HL-60 (cell line): ENCODE data around the gene SHH.

ENCODE experiments used
- DNase-seq, 2 experiments: peaks; one replicate each; pipeline ENCODE4 v3.0.0-alpha.2; 2010 to 2020; ENCODE audit warnings: low read depth in 1 of 2, low spot score in 1 of 2
- H3K27ac ChIP-seq: fragments of 250-450 bp; sonication (Bioruptor Pico); replicated peaks from 2 replicates; pipeline ENCODE4 v1.5.1; 2020; ENCODE audit warnings: mild to moderate bottlenecking, moderate library complexity
- H3K27me3 ChIP-seq: fragments of 250-450 bp; sonication (Bioruptor Pico); 2 replicates; pipeline ENCODE4 v1.5.1; 2021; ENCODE audit warnings: mild to moderate bottlenecking, moderate library complexity; ENCODE audit not compliant: insufficient read depth, poor library complexity, severe bottlenecking
- H3K4me3 ChIP-seq: replicated peaks from 2 replicates; pipeline ENCODE4 v1.5.1; 2011; ENCODE audit warnings: mild to moderate bottlenecking, control low read depth, low read length; ENCODE audit not compliant: insufficient read depth
- GABPA ChIP-seq: IDR thresholded peaks from 2 replicates; pipeline ENCODE4 v1.6.1; 2012; ENCODE audit warnings: low read depth
- POLR2AphosphoS5 ChIP-seq: IDR thresholded peaks from 2 replicates; pipeline ENCODE4 v1.6.1; 2012; ENCODE audit warnings: low read depth
- REST ChIP-seq: IDR thresholded peaks from 2 replicates; pipeline ENCODE4 v1.6.1; 2012; ENCODE audit warnings: low read depth; ENCODE audit not compliant: insufficient replicate concordance
- SPI1 ChIP-seq: IDR thresholded peaks from 2 replicates; pipeline ENCODE4 v1.6.1; 2012; ENCODE audit warnings: low read depth, mild to moderate bottlenecking, borderline replicate concordance
- TF ChIP-seq, protein P1 (sequence below): IDR thresholded peaks from one replicate; pipeline ENCODE4 v1.5.1; 2011; ENCODE audit warnings: low read length, control low read depth, inconsistent platforms; ENCODE audit not compliant: insufficient read depth

SHH gene

DNA sequence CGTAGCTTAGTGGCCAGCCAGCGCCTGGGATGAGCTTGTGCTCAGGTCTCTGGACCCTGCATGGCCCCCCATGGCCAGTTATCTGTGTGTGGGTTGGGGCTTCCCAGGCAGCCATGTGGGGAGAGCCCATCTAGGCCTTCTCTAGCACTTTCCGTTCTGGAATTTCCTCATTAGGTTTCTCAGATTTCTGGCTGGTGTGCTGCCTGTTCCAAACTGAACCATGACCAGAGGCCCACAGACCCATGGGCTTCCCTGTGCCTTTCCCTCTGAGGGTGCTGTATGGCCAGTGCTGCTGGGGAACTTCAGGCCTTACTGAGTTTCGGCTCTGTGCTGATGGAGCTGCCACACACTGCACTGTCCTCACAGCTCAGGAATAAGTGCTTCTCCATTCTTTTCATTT lies 50.2 kb downstream of the SHH start:
- DNase-seq: no peak
- Histone ChIP-seq H3K27ac (no peak overlapping the region; the same call in 1 of the 2 replicates), H3K4me3 (no peak overlapping the region), H3K27me3 (no peaks in the 10 kb centered on the region)
- TF ChIP-seq SPI1: no peak

GRCh38 chr7:155761162-155761561 lies 51.1 kb downstream of the SHH start:
- no peak for TF ChIP-seq REST
- TF ChIP-seq, protein P1, sequence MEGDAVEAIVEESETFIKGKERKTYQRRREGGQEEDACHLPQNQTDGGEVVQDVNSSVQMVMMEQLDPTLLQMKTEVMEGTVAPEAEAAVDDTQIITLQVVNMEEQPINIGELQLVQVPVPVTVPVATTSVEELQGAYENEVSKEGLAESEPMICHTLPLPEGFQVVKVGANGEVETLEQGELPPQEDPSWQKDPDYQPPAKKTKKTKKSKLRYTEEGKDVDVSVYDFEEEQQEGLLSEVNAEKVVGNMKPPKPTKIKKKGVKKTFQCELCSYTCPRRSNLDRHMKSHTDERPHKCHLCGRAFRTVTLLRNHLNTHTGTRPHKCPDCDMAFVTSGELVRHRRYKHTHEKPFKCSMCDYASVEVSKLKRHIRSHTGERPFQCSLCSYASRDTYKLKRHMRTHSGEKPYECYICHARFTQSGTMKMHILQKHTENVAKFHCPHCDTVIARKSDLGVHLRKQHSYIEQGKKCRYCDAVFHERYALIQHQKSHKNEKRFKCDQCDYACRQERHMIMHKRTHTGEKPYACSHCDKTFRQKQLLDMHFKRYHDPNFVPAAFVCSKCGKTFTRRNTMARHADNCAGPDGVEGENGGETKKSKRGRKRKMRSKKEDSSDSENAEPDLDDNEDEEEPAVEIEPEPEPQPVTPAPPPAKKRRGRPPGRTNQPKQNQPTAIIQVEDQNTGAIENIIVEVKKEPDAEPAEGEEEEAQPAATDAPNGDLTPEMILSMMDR: no peak
- no peak for TF ChIP-seq GABPA
- TF ChIP-seq POLR2AphosphoS5: no peak
- peak; percentile 91 for TF ChIP-seq SPI1
- Histone ChIP-seq H3K27ac (peak overlapping the region; percentile 10), H3K4me3 (no peak overlapping the region), H3K27me3 (no peaks in the 10 kb centered on the region)
- peak; percentile 30 to 64 for DNase-seq

GRCh38 chr7:155759740-155760430 lies 52.4 kb downstream of the SHH start:
- peak overlapping the region; percentile 10; the same call in 1 of the 2 replicates for H3K27ac ChIP-seq
- no peak for TF ChIP-seq SPI1
- no peak for TF ChIP-seq POLR2AphosphoS5
- no peak for TF ChIP-seq GABPA
- TF ChIP-seq, protein P1: no peak
- no peak for TF ChIP-seq REST
- DNase-seq: no peak
- H3K27me3 ChIP-seq: no peaks in the 10 kb centered on the region
- H3K4me3 ChIP-seq: no peak overlapping the region

GRCh38 chr7:155758348-155758747 lies 53.9 kb downstream of the SHH start:
- Histone ChIP-seq H3K4me3 (no peak overlapping the region), H3K27me3 (no peaks in the 10 kb centered on the region), H3K27ac (no peak overlapping the region)
- no peak for TF ChIP-seq SPI1
- TF ChIP-seq REST: no peak
- TF ChIP-seq GABPA: no peak
- TF ChIP-seq, protein P1: no peak
- TF ChIP-seq POLR2AphosphoS5: no peak
- DNase-seq: no peak
